ENCODE measurements around the gene CADPS2.

The CADPS2 gene

GRCh38 chr7:122622682-122623081 lies 263.6 kb downstream of the CADPS2 start:
- TF ChIP-seq YY1 (IDR thresholded peaks at IDR 0.05; ENCODE audit: low read depth) (no peak), REST (IDR thresholded peaks at IDR 0.05; ENCODE audit: low read depth) (no peak), FOXM1 (IDR thresholded peaks at IDR 0.05; ENCODE audit: borderline replicate concordance, low read depth) (no peak), TAF1 (IDR thresholded peaks at IDR 0.05; ENCODE audit: low read depth) (no peak), CEBPB (IDR thresholded peaks at IDR 0.05) (no peak), TCF12 (IDR thresholded peaks at IDR 0.05; ENCODE audit: low read depth) (no peak), ZBTB7A (IDR thresholded peaks at IDR 0.05; ENCODE audit: low read depth) (no peak), EP300 (IDR thresholded peaks at IDR 0.05; ENCODE audit: borderline replicate concordance) (no peak), RAD21 (IDR thresholded peaks at IDR 0.05; ENCODE audit: low read depth) (no peak), MAX (IDR thresholded peaks at IDR 0.05) (no peak), TEAD4 (IDR thresholded peaks at IDR 0.05) (no peak), EGR1 (IDR thresholded peaks at IDR 0.05) (no peak)
- TF ChIP-seq, protein P1, sequence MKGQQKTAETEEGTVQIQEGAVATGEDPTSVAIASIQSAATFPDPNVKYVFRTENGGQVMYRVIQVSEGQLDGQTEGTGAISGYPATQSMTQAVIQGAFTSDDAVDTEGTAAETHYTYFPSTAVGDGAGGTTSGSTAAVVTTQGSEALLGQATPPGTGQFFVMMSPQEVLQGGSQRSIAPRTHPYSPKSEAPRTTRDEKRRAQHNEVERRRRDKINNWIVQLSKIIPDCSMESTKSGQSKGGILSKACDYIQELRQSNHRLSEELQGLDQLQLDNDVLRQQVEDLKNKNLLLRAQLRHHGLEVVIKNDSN (IDR thresholded peaks at IDR 0.05), result no peak

DNA sequence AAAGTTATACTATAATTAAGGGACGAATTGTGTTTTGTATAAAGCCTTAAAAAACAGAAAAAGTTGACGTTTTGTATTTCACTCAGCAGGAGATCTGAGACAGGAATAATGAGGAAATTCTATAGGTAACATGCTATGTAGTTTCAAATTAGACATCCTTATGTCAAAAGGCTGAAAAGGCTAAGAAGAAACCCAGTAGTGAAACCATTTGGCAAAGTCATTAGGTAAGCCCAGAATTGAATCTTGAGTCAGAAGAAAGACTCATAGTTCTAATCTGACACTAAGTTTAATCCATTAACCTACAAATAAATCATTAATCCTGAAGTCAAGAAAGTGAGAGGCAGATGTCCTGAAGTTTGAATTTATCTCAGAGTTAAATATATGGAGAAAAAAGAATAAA lies 266.6 kb downstream of the CADPS2 start:
- TF ChIP-seq YY1 (IDR thresholded peaks at IDR 0.05; ENCODE audit: low read depth) (no peak), NFIC (IDR thresholded peaks at IDR 0.05) (no peak), FOXM1 (IDR thresholded peaks at IDR 0.05; ENCODE audit: borderline replicate concordance, low read depth) (no peak), TEAD4 (IDR thresholded peaks at IDR 0.05) (no peak), MAX (IDR thresholded peaks at IDR 0.05) (no peak)

DNA sequence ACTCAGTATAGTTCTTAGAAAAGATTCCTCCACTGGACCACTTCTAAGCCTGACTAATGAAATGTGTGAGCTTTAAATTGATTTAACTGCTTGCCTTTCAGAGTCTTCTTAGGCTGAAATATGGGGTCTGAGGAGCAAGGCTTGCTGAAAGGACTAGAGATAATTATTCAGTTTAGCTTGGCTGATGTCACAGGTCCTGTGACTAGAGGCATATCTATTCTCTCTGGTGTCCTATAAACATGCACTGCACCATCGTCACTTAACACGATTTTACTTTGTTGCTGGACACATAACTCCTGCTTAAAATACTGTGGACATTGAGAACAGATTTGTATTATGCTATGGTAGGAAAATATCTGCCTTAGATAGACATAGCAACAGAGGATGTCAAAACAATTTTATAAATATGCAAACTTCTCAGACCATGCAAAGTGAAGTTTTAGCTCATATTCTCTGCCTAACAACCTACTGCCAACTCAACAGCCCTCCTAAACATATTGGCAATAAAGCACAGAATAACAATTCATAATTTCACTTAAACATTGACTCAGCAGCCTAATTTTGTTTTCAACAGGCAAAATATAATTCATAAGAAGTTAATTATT lies 267.6 kb downstream of the CADPS2 start:
- TF ChIP-seq TEAD4 (IDR thresholded peaks at IDR 0.05) (no peak), TAF1 (IDR thresholded peaks at IDR 0.05; ENCODE audit: low read depth) (no peak), TCF12 (IDR thresholded peaks at IDR 0.05; ENCODE audit: low read depth) (no peak), REST (IDR thresholded peaks at IDR 0.05; ENCODE audit: low read depth) (no peak), CEBPB (IDR thresholded peaks at IDR 0.05) (no peak), FOXM1 (IDR thresholded peaks at IDR 0.05; ENCODE audit: borderline replicate concordance, low read depth) (no peak), RAD21 (IDR thresholded peaks at IDR 0.05; ENCODE audit: low read depth) (no peak), EP300 (IDR thresholded peaks at IDR 0.05; ENCODE audit: borderline replicate concordance) (no peak), ZBTB7A (IDR thresholded peaks at IDR 0.05; ENCODE audit: low read depth) (no peak), MAX (IDR thresholded peaks at IDR 0.05) (no peak), YY1 (IDR thresholded peaks at IDR 0.05; ENCODE audit: low read depth) (no peak), CREB1 (IDR thresholded peaks at IDR 0.05; ENCODE audit: low read depth) (no peak), NFIC (IDR thresholded peaks at IDR 0.05) (no peak)
- TF ChIP-seq, protein P1 (IDR thresholded peaks at IDR 0.05), result no peak

DNA sequence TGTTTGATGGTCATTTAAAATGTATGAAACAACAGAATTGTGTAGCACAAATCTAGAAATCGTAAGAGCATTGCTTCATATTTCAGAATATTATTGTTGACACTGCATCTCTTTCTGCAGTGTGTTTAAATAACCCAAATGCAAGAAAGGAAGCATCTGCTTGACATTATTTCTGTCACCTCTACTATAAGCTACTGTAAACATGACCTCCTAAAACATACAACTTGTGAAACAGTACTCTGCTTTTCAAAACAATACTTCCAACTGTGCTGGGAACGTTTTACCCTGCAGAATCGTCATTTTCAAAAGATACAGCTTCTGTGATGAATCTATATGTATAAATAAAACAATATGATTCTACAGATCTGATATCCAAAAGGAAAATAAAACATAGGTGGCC lies 269.3 kb downstream of the CADPS2 start:
- TF ChIP-seq REST (IDR thresholded peaks at IDR 0.05; ENCODE audit: low read depth) (no peak), CREB1 (IDR thresholded peaks at IDR 0.05; ENCODE audit: low read depth) (no peak), MAX (IDR thresholded peaks at IDR 0.05) (no peak), RAD21 (IDR thresholded peaks at IDR 0.05; ENCODE audit: low read depth) (no peak)
